IMR-90 (cell line): ENCODE data around the gene PCSK5. TPM values are rescaled to one million over a fixed set of nuclear protein-coding genes. Genes with fewer than 3 reads are reported as not detected.
A peak's percentile ranks its signal among the peaks of the same experiment; 100 is the strongest.

Experiments
- ATAC-seq: fragments of 200-7000 bp; cut with Tn5 transposase; 2 replicates; pipeline ENCODE4 v1.9.1; 2020; ENCODE audit warnings: low read depth, mild to moderate bottlenecking, moderate library complexity
- BruUV-seq: library from RNA; stranded (reverse); fragments of 400-500 nt; replicated peaks from 2 replicates; lab custom pipeline; 2021; lab: Mats Ljungman, UMichigan
- CTCF ChIA-PET: fragments of 300-600 bp; formaldehyde crosslinking; extraction: SDS; loops from one replicate; lab custom pipeline; 2021; ENCODE audit warnings: antibody characterized with exemption; lab: Yijun Ruan, JAX
- POLR2A ChIA-PET: fragments of 300-600 bp; sonication (Branson Sonifier 250); formaldehyde crosslinking; loops from one replicate; lab custom pipeline; 2022; ENCODE audit warnings: antibody characterized with exemption; ENCODE audit not compliant: unreplicated experiment; lab: Charles Lee
- DNase-seq: peaks from one replicate; pipeline ENCODE4 v3.0.0; 2013
- H2AFZ ChIP-seq: replicated peaks from 2 replicates; pipeline ENCODE3; 2013; ENCODE audit warnings: low read length, mild to moderate bottlenecking; ENCODE audit not compliant: poor library complexity
- H2AK5ac ChIP-seq: 2 replicates; pipeline ENCODE4 v1.6.1; 2013; ENCODE audit warnings: low read depth, low read length, inconsistent platforms
- H2AK9ac ChIP-seq: replicated peaks from 2 replicates; pipeline ENCODE3; 2013; ENCODE audit warnings: mild to moderate bottlenecking, low read depth, low read length, moderate library complexity; ENCODE audit not compliant: poor library complexity
- H2BK120ac ChIP-seq: 2 replicates; pipeline ENCODE4 v1.6.1; 2013; ENCODE audit warnings: low read depth, low read length, inconsistent platforms
- H2BK15ac ChIP-seq: 3 replicates; pipeline ENCODE4 v1.6.1; 2013; ENCODE audit warnings: low read depth, low read length, inconsistent platforms
- H2BK20ac ChIP-seq: 2 replicates; pipeline ENCODE4 v1.6.1; 2013; ENCODE audit warnings: low read depth, mild to moderate bottlenecking, inconsistent platforms, low read length, moderate library complexity
- H2BK5ac ChIP-seq: 2 replicates; pipeline ENCODE4 v1.6.1; 2013; ENCODE audit warnings: mild to moderate bottlenecking, low read depth, low read length, inconsistent platforms; ENCODE audit not compliant: poor library complexity, severe bottlenecking
- H3K14ac ChIP-seq: replicated peaks from 2 replicates; pipeline ENCODE4 v1.6.1; 2013; ENCODE audit warnings: low read depth, low read length, inconsistent platforms
- H3K18ac ChIP-seq: 2 replicates; pipeline ENCODE4 v1.6.1; 2013; ENCODE audit warnings: low read depth, low read length, control low read depth
- H3K23ac ChIP-seq: 2 replicates; pipeline ENCODE4 v1.6.1; 2013; ENCODE audit warnings: low read depth, low read length, inconsistent platforms
- H3K27ac ChIP-seq: 2 replicates; pipeline ENCODE4 v1.5.1; 2013; ENCODE audit warnings: mild to moderate bottlenecking, control low read depth, low read length; ENCODE audit not compliant: insufficient read depth
- H3K27me3 ChIP-seq: 2 replicates; pipeline ENCODE4 v1.6.1; 2013; ENCODE audit warnings: low read length; ENCODE audit not compliant: control insufficient read depth, insufficient read depth
- H3K36me3 ChIP-seq: 2 replicates; pipeline ENCODE4 v1.6.1; 2013; ENCODE audit warnings: low read length, mixed read lengths; ENCODE audit not compliant: control insufficient read depth, insufficient read depth
- H3K4ac ChIP-seq: 2 replicates; pipeline ENCODE4 v1.6.1; 2013; ENCODE audit warnings: low read depth, low read length, inconsistent platforms
- H3K4me1 ChIP-seq: 2 replicates; pipeline ENCODE4 v1.6.1; 2013; ENCODE audit warnings: low read length, mixed read lengths; ENCODE audit not compliant: control insufficient read depth, insufficient read depth
- H3K4me2 ChIP-seq: 2 replicates; pipeline ENCODE4 v1.6.1; 2013; ENCODE audit warnings: low read depth, mild to moderate bottlenecking, control low read depth, low read length, moderate library complexity
- H3K4me3 ChIP-seq: 2 replicates; pipeline ENCODE4 v1.5.1; 2013; ENCODE audit warnings: low read depth, mild to moderate bottlenecking, control low read depth, low read length, moderate library complexity; ENCODE audit not compliant: insufficient read depth
- H3K56ac ChIP-seq: 2 replicates; pipeline ENCODE4 v1.6.1; 2013; ENCODE audit warnings: low read length, inconsistent platforms; ENCODE audit not compliant: insufficient read depth; ENCODE audit errors: extremely low read depth
- H3K79me1 ChIP-seq, 2 experiments: 2 replicates each; pipeline ENCODE4 v1.6.1; 2013; ENCODE audit warnings: low read length in 2 of 2, inconsistent platforms in 1 of 2, low read depth in 1 of 2
- H3K9ac ChIP-seq: 2 replicates; pipeline ENCODE4 v1.6.1; 2013; ENCODE audit warnings: low read depth, low read length, control low read depth
- H3K9me1 ChIP-seq: 2 replicates; pipeline ENCODE4 v1.6.1; 2013; ENCODE audit warnings: low read length, inconsistent platforms; ENCODE audit not compliant: insufficient read depth
- H3K9me3 ChIP-seq: 2 replicates; pipeline ENCODE4 v1.6.1; 2013; ENCODE audit warnings: low read length; ENCODE audit not compliant: control insufficient read depth, insufficient read depth
- H4K20me1 ChIP-seq: 2 replicates; pipeline ENCODE4 v1.6.1; 2013; ENCODE audit warnings: low read length, inconsistent platforms; ENCODE audit not compliant: insufficient read depth
- H4K5ac ChIP-seq: 2 replicates; pipeline ENCODE4 v1.6.1; 2013; ENCODE audit warnings: mild to moderate bottlenecking, low read depth, low read length, control low read depth
- H4K8ac ChIP-seq, 2 experiments: 2 replicates each; pipeline ENCODE4 v1.6.1; 2013; ENCODE audit warnings: low read depth in 2 of 2, low read length in 2 of 2, control low read depth in 1 of 2, inconsistent platforms in 1 of 2
- H4K91ac ChIP-seq: 2 replicates; pipeline ENCODE4 v1.6.1; 2013; ENCODE audit warnings: low read depth, low read length, inconsistent platforms; ENCODE audit not compliant: insufficient read depth
- BHLHE40 ChIP-seq: fragments of 150-350 bp; IDR thresholded peaks from 2 replicates; pipeline ENCODE4 v1.6.1; 2016; ENCODE audit warnings: mild to moderate bottlenecking, low read depth, low read length
- CHD1 ChIP-seq: IDR thresholded peaks from 2 replicates; pipeline ENCODE4 v1.6.1; 2012; ENCODE audit warnings: low read depth, low read length, improper control_type of control experiment
- ELK1 ChIP-seq: fragments of 150-350 bp; IDR thresholded peaks from 2 replicates; pipeline ENCODE4 v1.6.1; 2016; ENCODE audit warnings: low read depth, mild to moderate bottlenecking, low read length, moderate library complexity, borderline replicate concordance
- FOS ChIP-seq: fragments of 150-350 bp; IDR thresholded peaks from 2 replicates; pipeline ENCODE4 v1.6.1; 2016; ENCODE audit warnings: low read depth, low read length
- MAZ ChIP-seq: IDR thresholded peaks from 2 replicates; pipeline ENCODE4 v1.6.1; 2012; ENCODE audit warnings: low read depth, mild to moderate bottlenecking, low read length, improper control_type of control experiment, moderate library complexity, borderline replicate concordance
- MXI1 ChIP-seq: IDR thresholded peaks from 2 replicates; pipeline ENCODE4 v1.6.1; 2012; ENCODE audit warnings: low read depth, mild to moderate bottlenecking, low read length, moderate library complexity, borderline replicate concordance
- NFE2L2 ChIP-seq: fragments of 150-350 bp; IDR thresholded peaks from 2 replicates; pipeline ENCODE4 v1.6.1; 2016; ENCODE audit warnings: low read depth, mild to moderate bottlenecking, low read length
- POLR2A ChIP-seq: IDR thresholded peaks from 2 replicates; pipeline ENCODE4 v1.6.1; 2012; ENCODE audit warnings: mild to moderate bottlenecking, low read depth, low read length
- RCOR1 ChIP-seq: IDR thresholded peaks from 2 replicates; pipeline ENCODE4 v1.6.1; 2012; ENCODE audit warnings: mild to moderate bottlenecking, low read length, improper control_type of control experiment; ENCODE audit not compliant: insufficient replicate concordance
- RFX5 ChIP-seq: IDR thresholded peaks from 2 replicates; pipeline ENCODE4 v1.8.0; 2012; ENCODE audit warnings: low read depth, mild to moderate bottlenecking, low read length, moderate library complexity
- SMC3 ChIP-seq: fragments of 150-350 bp; IDR thresholded peaks from 2 replicates; pipeline ENCODE4 v1.6.1; 2016; ENCODE audit warnings: low read depth, mild to moderate bottlenecking, antibody characterized with exemption, low read length, moderate library complexity
- USF2 ChIP-seq: fragments of 150-350 bp; IDR thresholded peaks from 2 replicates; pipeline ENCODE4 v1.6.1; 2017; ENCODE audit warnings: mild to moderate bottlenecking, antibody characterized with exemption, low read length, low read depth
- WGBS, 2 experiments: methylation state at CpG; one replicate each; pipeline versions ENCODE4 v1.1.5 to v1.1.7; 2013; ENCODE audit warnings: missing lambda C conversion rate in 2 of 2; ENCODE audit not compliant: insufficient read length in 1 of 2; ENCODE audit errors: extremely low coverage in 2 of 2; 5-methylcytosine and 5-hydroxymethylcytosine counted together
- dilution Hi-C: fragments of 300-500 bp; cut with HindIII; formaldehyde crosslinking; loops from one replicate; pipeline ENCODE4 v1.14.3; 2018; ENCODE audit warnings: low sequenced_read_pairs; ENCODE audit not compliant: unreplicated experiment
- in situ Hi-C: fragments of 300-500 bp; cut with MboI; formaldehyde crosslinking; loops from 3 replicates; pipeline ENCODE4 v1.14.3; 2019; ENCODE audit warnings: low sequenced_read_pairs, inconsistent platforms, mixed read lengths
- intact Hi-C: fragments of 100-400 bp; cut with micrococcal nuclease; formaldehyde crosslinking; loops from 2 replicates; pipeline ENCODE4 v1.10.0; 2022
- polyA plus RNA-seq, 3 experiments: library from polyadenylated mRNA; depleted of rRNA; stranded (reverse); fragments of >200 nt; gene quantifications; 2 replicates each; pipeline ENCODE4 v1.2.3, GENCODE V29; 2012; ENCODE audit warnings: low replicate concordance in 1 of 3
- total RNA-seq: library from RNA; depleted of rRNA; stranded (reverse); fragments of >200 nt; gene quantifications from 2 replicates; pipeline ENCODE4 v1.2.3, GENCODE V29; 2012

Gene PCSK5
- total and polyA plus RNA-seq, 2 of the 4 experiments (the other 2 are of a cell fraction) = 1.5 to 3.0 TPM

DNA sequence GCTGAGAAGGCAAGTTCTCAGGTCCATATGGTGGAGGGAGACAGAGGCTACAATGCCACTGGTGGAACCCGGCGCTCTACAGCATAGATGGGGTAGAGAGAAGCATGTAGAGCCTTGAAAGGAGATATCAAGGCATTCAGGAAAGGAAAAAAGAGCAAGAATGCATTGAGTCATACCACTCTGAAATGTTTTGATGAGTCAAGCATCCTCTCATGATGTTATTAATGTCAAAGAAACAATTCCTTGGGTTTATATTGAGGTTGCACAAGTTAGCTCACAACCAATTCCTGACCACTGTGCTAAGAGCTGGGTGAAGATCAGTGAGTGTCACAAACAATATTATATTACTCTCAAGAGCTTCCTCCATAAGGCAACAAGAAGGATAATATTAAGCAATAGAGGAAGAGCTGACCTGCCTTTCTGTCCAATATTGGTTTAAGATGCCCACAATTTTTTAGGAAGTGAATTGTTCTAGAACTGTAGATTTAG is 325.7 kb downstream of the PCSK5 start (continued):
- TF ChIP-seq SMC3 = no peak

DNA sequence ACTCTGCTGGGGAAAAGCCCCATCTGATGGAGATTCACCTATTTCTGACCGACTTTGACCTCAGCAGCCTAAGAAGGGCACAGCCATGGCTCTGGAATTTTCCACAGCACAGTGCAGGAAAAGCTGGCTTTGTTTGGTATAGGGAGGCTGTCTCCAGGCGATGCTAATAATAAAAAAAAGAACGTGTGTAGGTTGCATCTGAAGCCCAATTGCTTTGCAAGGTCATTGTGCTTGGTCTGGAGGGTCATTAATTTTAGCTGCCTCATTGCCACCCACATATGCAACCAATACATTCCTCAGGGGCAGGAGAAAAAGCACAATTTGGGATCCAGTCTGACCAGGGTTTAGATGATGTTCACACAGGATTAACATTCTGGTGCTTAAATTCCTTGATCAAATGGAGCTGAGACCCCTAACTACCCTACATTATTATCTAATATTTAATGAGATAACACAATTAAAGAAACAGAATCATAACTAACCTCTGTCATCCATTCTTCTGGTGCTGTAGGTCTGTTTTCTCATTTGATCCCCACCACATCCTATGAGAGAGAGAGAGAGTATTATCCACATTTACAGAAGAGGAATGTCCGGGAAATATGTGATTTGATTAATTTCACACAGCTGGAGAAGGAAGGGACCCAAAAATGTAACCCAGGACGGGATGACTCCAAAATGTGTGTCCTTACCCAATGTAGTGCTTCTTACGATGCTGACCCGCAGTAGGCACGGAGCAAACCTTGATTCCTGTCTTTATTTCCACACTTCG is 327.8 kb downstream of the PCSK5 start:
- Histone ChIP-seq H2BK15ac (peak overlapping the region; percentile 87; the same call in 2 of the 3 replicates), H4K5ac (peak overlapping the region; percentile 62), H4K91ac (peak overlapping the region; percentile 79), H3K56ac (no peak overlapping the region), H3K27ac (no peak overlapping the region), H2BK120ac (peak overlapping the region; percentile 34), H3K27me3 (no peaks in the 10 kb centered on the region), H3K36me3 (no peaks in the 10 kb centered on the region), H3K9me1 (peaks cover 9% of the 10 kb centered on the region; the same call in 1 of the 2 replicates), H3K9me3 (no peaks in the 10 kb centered on the region), H3K18ac (peak overlapping the region; percentile 92), H3K4me1 (peaks cover 24% of the 10 kb centered on the region), H3K4me3 (no peak overlapping the region), H2AK9ac (peak overlapping the region; percentile 11), H2AK5ac (peak overlapping the region; percentile 83), H2BK20ac (peak overlapping the region; percentile 51), H3K79me1 (no peaks in the 10 kb centered on the region), H2BK5ac (peak overlapping the region; percentile 91), H3K9ac (no peak overlapping the region), H3K4me2 (no peak overlapping the region), H3K14ac (no peak overlapping the region), H4K20me1 (no peaks in the 10 kb centered on the region), H4K8ac (peak overlapping the region; percentile 24 to 61; a peak in 2 of 4 replicates), H3K23ac (no peak overlapping the region), H3K4ac (peak overlapping the region; percentile 71), H2AFZ (no peak overlapping the region)
- in situ Hi-C loops (no loop called here), dilution Hi-C loops (no loop called here), intact Hi-C loops (loop anchor here (5.0 kb wide), 1 partner anchor 326 kb away; the partner anchor contains the start of gene PCSK5)
- ChIA-PET POLR2A (no interaction called here), CTCF (no interaction called here)
- no peak for ATAC-seq
- 100% methylated on average over 4 of the region's 9 CpGs; no CpG with 5 or more reads in 1 of the 2 experiments for WGBS, 2 experiments
- no TSS peak for BruUV-seq
- DNase-seq = no peak
- TF ChIP-seq BHLHE40 (no peak), RFX5 (no peak), CHD1 (no peak), USF2 (no peak), MXI1 (no peak), POLR2A (no peak), ELK1 (no peak), MAZ (no peak), FOS (no peak), RCOR1 (no peak), NFE2L2 (no peak)
